Caco-2 (cell line): ENCODE measurements around the gene HOXD12. TPM values are rescaled to one million over a fixed set of nuclear protein-coding genes. Genes with fewer than 3 reads are reported as not detected.
A peak's percentile ranks its signal among the peaks of the same experiment; 100 is the strongest.

Experiments
- BruUV-seq: library from RNA; stranded (reverse); fragments of 400-500 nt; replicated peaks from 2 replicates; lab custom pipeline; 2021; lab: Mats Ljungman, UMichigan
- CTCF ChIA-PET: fragments of 300-600 bp; sonication (Branson Sonifier 250); formaldehyde crosslinking; loops from one replicate; lab custom pipeline; 2022; ENCODE audit warnings: antibody characterized with exemption; lab: Charles Lee
- POLR2A ChIA-PET: fragments of 300-600 bp; sonication (Branson Sonifier 250); formaldehyde crosslinking; loops from one replicate; lab custom pipeline; 2022; ENCODE audit warnings: antibody characterized with exemption; lab: Charles Lee
- DNase-seq, 2 experiments: peaks; one replicate each; pipeline versions ENCODE4 v3.0.0 to v3.0.0-alpha.2; 2020 to 2022
- H3K27me3 ChIP-seq: replicated peaks from 2 replicates; pipeline ENCODE4 v1.6.0; 2011; ENCODE audit warnings: low read length; ENCODE audit not compliant: control insufficient read depth, insufficient read depth
- H3K36me3 ChIP-seq: 2 replicates; pipeline ENCODE4 v1.5.1; 2011; ENCODE audit warnings: low read length; ENCODE audit not compliant: control insufficient read depth, insufficient read depth
- H3K4me1 ChIP-seq: fragments of 250-450 bp; sonication (Bioruptor Pico); 2 replicates; pipeline ENCODE4 v1.5.1; 2020; ENCODE audit warnings: mild to moderate bottlenecking
- H3K4me3 ChIP-seq: 2 replicates; pipeline ENCODE4 v1.5.1; 2011; ENCODE audit warnings: low read depth, mild to moderate bottlenecking, control low read depth, low read length
- H3K9me3 ChIP-seq: fragments of 250-450 bp; sonication (Bioruptor Pico); 2 replicates; pipeline ENCODE4 v1.5.1; 2020; ENCODE audit warnings: mild to moderate bottlenecking, moderate library complexity
- H3K27ac Mint-ChIP-seq: one replicate; pipeline ENCODE4 v1.8.0; 2022; ENCODE audit warnings: mixed read lengths; ENCODE audit not compliant: unreplicated experiment
- H3K27me3 Mint-ChIP-seq: one replicate; pipeline ENCODE4 v1.8.0; 2022; ENCODE audit warnings: mixed read lengths; ENCODE audit not compliant: insufficient read depth, unreplicated experiment
- H3K36me3 Mint-ChIP-seq: one replicate; pipeline ENCODE4 v1.8.0; 2022; ENCODE audit warnings: mild to moderate bottlenecking, mixed read lengths; ENCODE audit not compliant: insufficient read depth, unreplicated experiment
- H3K4me1 Mint-ChIP-seq: one replicate; pipeline ENCODE4 v1.8.0; 2022; ENCODE audit warnings: low read depth, mixed read lengths; ENCODE audit not compliant: unreplicated experiment
- H3K4me3 Mint-ChIP-seq: one replicate; pipeline ENCODE4 v1.8.0; 2022; ENCODE audit warnings: mild to moderate bottlenecking, moderate library complexity, mixed read lengths; ENCODE audit not compliant: unreplicated experiment
- H3K9me3 Mint-ChIP-seq: one replicate; pipeline ENCODE4 v1.8.0; 2022; ENCODE audit warnings: mixed read lengths; ENCODE audit not compliant: unreplicated experiment
- intact Hi-C: fragments of 100-400 bp; cut with micrococcal nuclease; formaldehyde crosslinking; loops from one replicate; pipeline ENCODE4 v1.10.0; 2022; ENCODE audit not compliant: unreplicated experiment
- total RNA-seq: library from RNA; stranded (reverse); gene quantifications from 2 replicates; pipeline ENCODE4 v1.2.3, GENCODE V29; 2022
- TF ChIP-seq, protein P1 (sequence below), 2 experiments: fragments of 200-600 bp in 1 of 2; IDR thresholded peaks; 1 replicate in 1 of 2; 2 replicates in 1 of 2; pipeline versions ENCODE4 v1.5.1 to v1.8.0; 2011 to 2022; ENCODE audit warnings: antibody characterized with exemption in 1 of 2, control low read depth in 1 of 2, inconsistent platforms in 1 of 2, low read depth in 1 of 2, low read length in 1 of 2, mild to moderate bottlenecking in 1 of 2, moderate library complexity in 1 of 2; ENCODE audit not compliant: insufficient read depth in 1 of 2, severe bottlenecking in 1 of 2, unreplicated experiment in 1 of 2

HOXD12 gene
- total RNA-seq, 1 experiment from 2014 or later, result not detected

DNA sequence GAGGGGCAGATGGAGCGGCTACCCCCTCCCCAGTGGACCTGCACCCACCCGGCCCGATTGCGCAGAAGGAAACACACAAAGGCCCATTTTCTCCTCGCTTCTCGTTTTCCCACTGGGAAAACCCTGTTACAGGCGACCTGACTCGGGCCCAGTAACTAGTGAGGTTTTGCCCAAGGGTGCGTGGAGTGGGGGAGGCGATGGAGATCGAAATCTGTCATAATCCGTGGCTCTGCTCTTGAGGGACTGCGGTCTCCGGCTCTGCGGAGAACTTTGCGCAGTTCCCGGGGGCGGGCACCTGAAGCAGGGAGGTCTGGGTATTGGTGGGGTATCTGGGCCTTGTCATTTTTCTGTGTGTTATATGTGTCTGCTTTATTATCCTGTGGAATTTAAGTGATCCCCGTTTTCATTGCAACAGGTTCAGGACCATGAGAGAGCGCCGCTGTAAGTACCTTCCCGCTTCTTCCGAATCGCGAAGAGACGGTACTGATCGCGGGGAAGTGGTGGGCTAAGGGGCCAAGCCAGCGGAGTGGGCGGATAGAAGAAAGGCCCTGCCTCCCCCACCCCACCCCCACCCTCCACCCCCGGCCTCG lies 47.7 kb downstream of the HOXD12 start:
- CTCF ChIA-PET, result no interaction called here
- H3K27me3 ChIP-seq, result 0 out of 2 replicates have a peak, but pooled peaks cover 1% of the 10 kb centered on the region

DNA sequence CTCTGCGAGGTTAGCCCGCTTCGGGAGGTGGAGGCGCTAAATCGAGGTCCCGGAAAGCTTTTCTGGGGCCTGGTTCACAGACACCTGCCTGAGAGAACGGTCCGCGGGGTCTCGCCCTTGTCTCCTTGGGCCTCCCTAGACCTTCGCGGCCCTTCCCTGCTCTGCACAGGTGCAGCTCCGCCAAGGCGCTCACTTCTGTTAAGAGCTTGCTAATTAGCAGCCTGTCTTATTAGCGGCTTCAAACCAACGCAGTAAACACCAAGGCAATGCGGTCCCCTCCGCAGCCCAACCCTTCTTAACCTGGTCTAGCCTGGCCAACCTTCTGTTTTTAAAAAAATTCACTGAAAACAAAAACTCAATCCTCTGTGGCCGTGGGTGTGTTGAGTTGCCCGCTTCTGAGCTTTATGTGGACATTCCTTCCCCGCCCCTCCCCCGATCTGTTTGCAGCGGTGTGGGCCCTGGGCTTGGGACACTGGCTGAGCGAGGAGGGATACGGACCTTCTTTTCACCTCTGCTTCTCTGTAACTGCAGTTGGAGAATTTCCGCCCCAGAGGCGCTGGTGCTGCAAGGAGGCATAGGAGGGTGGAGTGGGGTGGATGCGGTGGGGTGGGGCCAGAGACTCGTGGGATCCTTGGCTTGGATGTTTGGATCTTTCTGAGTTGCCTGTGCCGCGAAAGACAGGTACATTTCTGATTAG lies 48.4 kb downstream of the HOXD12 start:
- CTCF ChIA-PET, result no interaction called here
- peaks cover 8% of the 10 kb centered on the region for H3K27me3 Mint-ChIP-seq
- no peaks in the 10 kb centered on the region for H3K36me3 Mint-ChIP-seq
- no peak overlapping the region for H3K4me3 Mint-ChIP-seq
- intact Hi-C loops, result no loop called here
- Histone ChIP-seq H3K9me3 (no peaks in the 10 kb centered on the region), H3K4me3 (no peak overlapping the region), H3K4me1 (no peaks in the 10 kb centered on the region), H3K27me3 (0 out of 2 replicates have a peak, but pooled peaks cover 1% of the 10 kb centered on the region), H3K36me3 (no peaks in the 10 kb centered on the region)
- H3K9me3 Mint-ChIP-seq, result no peaks in the 10 kb centered on the region
- peak in 1 of 2 experiments; percentile 33 for DNase-seq
- TF ChIP-seq, protein P1, sequence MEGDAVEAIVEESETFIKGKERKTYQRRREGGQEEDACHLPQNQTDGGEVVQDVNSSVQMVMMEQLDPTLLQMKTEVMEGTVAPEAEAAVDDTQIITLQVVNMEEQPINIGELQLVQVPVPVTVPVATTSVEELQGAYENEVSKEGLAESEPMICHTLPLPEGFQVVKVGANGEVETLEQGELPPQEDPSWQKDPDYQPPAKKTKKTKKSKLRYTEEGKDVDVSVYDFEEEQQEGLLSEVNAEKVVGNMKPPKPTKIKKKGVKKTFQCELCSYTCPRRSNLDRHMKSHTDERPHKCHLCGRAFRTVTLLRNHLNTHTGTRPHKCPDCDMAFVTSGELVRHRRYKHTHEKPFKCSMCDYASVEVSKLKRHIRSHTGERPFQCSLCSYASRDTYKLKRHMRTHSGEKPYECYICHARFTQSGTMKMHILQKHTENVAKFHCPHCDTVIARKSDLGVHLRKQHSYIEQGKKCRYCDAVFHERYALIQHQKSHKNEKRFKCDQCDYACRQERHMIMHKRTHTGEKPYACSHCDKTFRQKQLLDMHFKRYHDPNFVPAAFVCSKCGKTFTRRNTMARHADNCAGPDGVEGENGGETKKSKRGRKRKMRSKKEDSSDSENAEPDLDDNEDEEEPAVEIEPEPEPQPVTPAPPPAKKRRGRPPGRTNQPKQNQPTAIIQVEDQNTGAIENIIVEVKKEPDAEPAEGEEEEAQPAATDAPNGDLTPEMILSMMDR (IDR thresholded peaks at IDR 0.05; ENCODE audit: insufficient read depth in 1 of 2, low read depth in 1 of 2, low read length in 1 of 2, severe bottlenecking in 1 of 2, unreplicated experiment in 1 of 2), result no peak
- no peaks in the 10 kb centered on the region for H3K4me1 Mint-ChIP-seq
- POLR2A ChIA-PET, result no interaction called here
- no TSS peak for BruUV-seq
- no peak overlapping the region for H3K27ac Mint-ChIP-seq

More for the DNA sequence above, 47.7 kb downstream of the HOXD12 start:
- Histone ChIP-seq H3K4me1 (no peaks in the 10 kb centered on the region), H3K36me3 (no peaks in the 10 kb centered on the region), H3K9me3 (no peaks in the 10 kb centered on the region), H3K4me3 (no peak overlapping the region)
- POLR2A ChIA-PET, result no interaction called here
- TF ChIP-seq, protein P1 (IDR thresholded peaks at IDR 0.05; ENCODE audit: insufficient read depth in 1 of 2, low read depth in 1 of 2, low read length in 1 of 2, severe bottlenecking in 1 of 2, unreplicated experiment in 1 of 2), result no peak
- Mint-ChIP-seq H3K4me3 (no peak overlapping the region), H3K36me3 (no peaks in the 10 kb centered on the region), H3K27ac (no peak overlapping the region), H3K4me1 (no peaks in the 10 kb centered on the region), H3K27me3 (peaks cover 8% of the 10 kb centered on the region), H3K9me3 (no peaks in the 10 kb centered on the region)
- intact Hi-C loops, result no loop called here
- DNase-seq, result no peak
- BruUV-seq, result no TSS peak

DNA sequence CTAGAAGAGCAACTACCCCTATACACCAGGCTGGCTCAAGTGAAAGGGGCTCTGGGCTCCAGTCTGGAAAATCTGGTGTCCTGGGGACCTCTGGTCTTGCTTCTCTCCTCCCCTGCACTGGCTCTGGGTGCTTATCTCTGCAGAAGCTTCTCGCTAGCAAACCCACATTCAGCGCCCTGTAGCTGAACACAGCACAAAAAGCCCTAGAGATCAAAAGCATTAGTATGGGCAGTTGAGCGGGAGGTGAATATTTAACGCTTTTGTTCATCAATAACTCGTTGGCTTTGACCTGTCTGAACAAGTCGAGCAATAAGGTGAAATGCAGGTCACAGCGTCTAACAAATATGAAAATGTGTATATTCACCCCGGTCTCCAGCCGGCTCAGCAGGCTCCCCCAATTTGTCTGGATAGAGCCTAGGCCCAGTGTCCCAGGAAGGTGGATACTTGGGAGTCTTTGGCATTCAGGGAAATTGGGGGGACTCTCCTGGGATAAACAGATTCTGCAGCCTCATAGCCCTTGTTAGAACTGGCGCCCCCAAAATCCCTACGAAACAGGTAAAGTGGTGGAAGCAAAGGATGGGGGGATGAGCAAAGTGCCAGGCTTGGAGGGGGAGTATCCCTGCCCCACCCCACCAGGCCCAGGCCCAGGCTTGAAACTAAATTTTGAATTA lies 49.3 kb downstream of the HOXD12 start:
- H3K4me1 ChIP-seq, result no peaks in the 10 kb centered on the region
- no peak overlapping the region for H3K4me3 Mint-ChIP-seq
- H3K27me3 ChIP-seq, result 0 out of 2 replicates have a peak, but pooled peaks cover 1% of the 10 kb centered on the region
- peak in 1 of 2 experiments; percentile 15 for DNase-seq
- no peak overlapping the region for H3K4me3 ChIP-seq
- TF ChIP-seq, protein P1 (IDR thresholded peaks at IDR 0.05; ENCODE audit: insufficient read depth in 1 of 2, low read depth in 1 of 2, low read length in 1 of 2, severe bottlenecking in 1 of 2, unreplicated experiment in 1 of 2), result no peak
- H3K4me1 Mint-ChIP-seq, result no peaks in the 10 kb centered on the region
- POLR2A ChIA-PET, result no interaction called here
- intact Hi-C loops, result no loop called here
- no peaks in the 10 kb centered on the region for H3K36me3 ChIP-seq
- no peaks in the 10 kb centered on the region for H3K9me3 Mint-ChIP-seq
- H3K9me3 ChIP-seq, result no peaks in the 10 kb centered on the region
- CTCF ChIA-PET, result no interaction called here
- no TSS peak for BruUV-seq
- no peaks in the 10 kb centered on the region for H3K36me3 Mint-ChIP-seq
- no peak overlapping the region for H3K27ac Mint-ChIP-seq
- H3K27me3 Mint-ChIP-seq, result peaks cover 8% of the 10 kb centered on the region
